HG03064 (cell line): ENCODE results near the gene FKBP15.
A peak's percentile ranks its signal among the peaks of the same experiment; 100 is the strongest.
"Not testable (repeated sequence)": the region's sequence is repeated elsewhere in the genome, so short reads cannot be mapped to it uniquely, and the experiment has no call there.

Experiments used
- ATAC-seq: cut with Tn5 transposase; IDR thresholded peaks from one replicate; pipeline ENCODE4 v1.9.1; 2021; ENCODE audit warnings: low read depth; ENCODE audit not compliant: unreplicated experiment

FKBP15 gene

GRCh38 chr9:113150670-113151611, 70.1 kb downstream of the FKBP15 start, which contains the start of gene SLC31A2:
SLC31A2 (plus strand) TSS chr9:113151007; CDS start chr9:113151075, 68 bp downstream.
- ATAC-seq = peak; percentile 97

- ATAC-seq = not testable (repeated sequence)
Measured at GRCh38 chr9:113149561-113149960, 71.5 kb downstream of the FKBP15 start.

GRCh38 chr9:113148781-113149510, 72.1 kb downstream of the FKBP15 start:
- ATAC-seq = no peak

- no peak for ATAC-seq
Measured at GRCh38 chr9:113148372-113148705, 72.7 kb downstream of the FKBP15 start.

GRCh38 chr9:113143432-113144227, 77.4 kb downstream of the FKBP15 start:
- no peak for ATAC-seq

- ATAC-seq = not testable (repeated sequence)
Measured at GRCh38 chr9:113140896-113141295, 80.2 kb downstream of the FKBP15 start.

- ATAC-seq = no peak
Measured at GRCh38 chr9:113139953-113140352, 81.1 kb downstream of the FKBP15 start.

- ATAC-seq = no peak
Measured at GRCh38 chr9:113139225-113139829, 81.8 kb downstream of the FKBP15 start.

- ATAC-seq = no peak
Measured at GRCh38 chr9:113138760-113139159, 82.3 kb downstream of the FKBP15 start.

- ATAC-seq = no peak
Measured at GRCh38 chr9:113137196-113138168, 83.6 kb downstream of the FKBP15 start.

GRCh38 chr9:113131689-113132151, 89.4 kb downstream of the FKBP15 start:
- no peak for ATAC-seq

- no peak for ATAC-seq
Measured at GRCh38 chr9:113129884-113130283, 91.2 kb downstream of the FKBP15 start.

GRCh38 chr9:113129466-113129865, 91.6 kb downstream of the FKBP15 start:
- no peak for ATAC-seq

GRCh38 chr9:113125386-113126035, 95.6 kb downstream of the FKBP15 start:
- ATAC-seq = no peak

GRCh38 chr9:113118829-113119228, 102.2 kb downstream of the FKBP15 start:
- ATAC-seq = not testable (repeated sequence)
